Activated T-helper 2 cell treated with anti-CD3 and anti-CD28 coated beads, Interferon-gamma antibody, Interleukin-2, Interleukin-4, amounts not matched to agents 10 μg/mL and 5 μg/mL and 100 μg/mL, durations not matched to agents 14 hours and 24 hours and 36 hours (primary cell): ENCODE measurements around the gene FBLN1. TPM values are rescaled to one million over a fixed set of nuclear protein-coding genes. Genes with fewer than 3 reads are reported as not detected.
"Not testable (repeated sequence)": the region's sequence is repeated elsewhere in the genome, so short reads cannot be mapped to it uniquely, and the experiment has no call there.

Source experiments
- DNase-seq: peaks from one replicate; pipeline ENCODE4 v3.0.0; 2021; ENCODE audit warnings: low spot score
- H3K27ac Mint-ChIP-seq: one replicate; pipeline ENCODE4 v1.8.0; 2021; ENCODE audit warnings: mixed read lengths
- H3K27me3 Mint-ChIP-seq: one replicate; pipeline ENCODE4 v1.8.0; 2021; ENCODE audit warnings: low read depth, mixed read lengths
- H3K36me3 Mint-ChIP-seq: one replicate; pipeline ENCODE4 v1.8.0; 2021; ENCODE audit warnings: low read depth, mixed read lengths
- H3K4me1 Mint-ChIP-seq: one replicate; pipeline ENCODE4 v1.8.0; 2021; ENCODE audit warnings: low read depth, mixed read lengths
- H3K4me3 Mint-ChIP-seq: one replicate; pipeline ENCODE4 v1.8.0; 2021; ENCODE audit warnings: low read depth, mild to moderate bottlenecking, moderate library complexity, mixed read lengths
- H3K9me3 Mint-ChIP-seq: one replicate; pipeline ENCODE4 v1.8.0; 2021; ENCODE audit warnings: mixed read lengths
- intact Hi-C: fragments of 100-400 bp; cut with micrococcal nuclease; formaldehyde crosslinking; loops from one replicate; pipeline ENCODE4 v1.15.1; 2023
- total RNA-seq: library from RNA; stranded (reverse); gene quantifications from 2 replicates; pipeline ENCODE4 v1.2.3, GENCODE V29; 2022

Gene FBLN1
- total RNA-seq, 1 donor from 2014 or later = not detected

- H3K4me1 Mint-ChIP-seq = no peaks in the 10 kb centered on the region
- H3K27ac Mint-ChIP-seq = no peak overlapping the region
- intact Hi-C loops = no loop called here
- no peak overlapping the region for H3K4me3 Mint-ChIP-seq
- H3K27me3 Mint-ChIP-seq = no peaks in the 10 kb centered on the region
- no peaks in the 10 kb centered on the region for H3K9me3 Mint-ChIP-seq
- H3K36me3 Mint-ChIP-seq = no peaks in the 10 kb centered on the region
- no peak for DNase-seq
Observed at GRCh38 chr22:45542001-45542520, 39.4 kb downstream of the FBLN1 start.

- intact Hi-C loops, H3K9me3 Mint-ChIP-seq, DNase-seq, H3K27ac Mint-ChIP-seq, H3K4me1 Mint-ChIP-seq, H3K4me3 Mint-ChIP-seq, H3K36me3 Mint-ChIP-seq, H3K27me3 Mint-ChIP-seq: not testable (repeated sequence)
Observed at GRCh38 chr22:45542736-45543135, 40.1 kb downstream of the FBLN1 start.

- Mint-ChIP-seq H3K27me3 (no peaks in the 10 kb centered on the region), H3K36me3 (no peaks in the 10 kb centered on the region), H3K4me3 (no peak overlapping the region), H3K4me1 (no peaks in the 10 kb centered on the region), H3K27ac (no peak overlapping the region), H3K9me3 (no peaks in the 10 kb centered on the region)
- DNase-seq = no peak
- intact Hi-C loops = no loop called here
Observed at GRCh38 chr22:45543243-45543642, 40.6 kb downstream of the FBLN1 start.

GRCh38 chr22:45544588-45545170, 42.0 kb downstream of the FBLN1 start:
- no peak for DNase-seq
- intact Hi-C loops = no loop called here
- Mint-ChIP-seq H3K9me3 (no peaks in the 10 kb centered on the region), H3K27me3 (no peaks in the 10 kb centered on the region), H3K36me3 (no peaks in the 10 kb centered on the region), H3K4me3 (no peak overlapping the region), H3K4me1 (no peaks in the 10 kb centered on the region), H3K27ac (no peak overlapping the region)

GRCh38 chr22:45546333-45547015, 43.8 kb downstream of the FBLN1 start:
- no peaks in the 10 kb centered on the region for H3K27me3 Mint-ChIP-seq
- intact Hi-C loops = no loop called here
- no peaks in the 10 kb centered on the region for H3K9me3 Mint-ChIP-seq
- H3K27ac Mint-ChIP-seq = no peak overlapping the region
- no peaks in the 10 kb centered on the region for H3K36me3 Mint-ChIP-seq
- no peak overlapping the region for H3K4me3 Mint-ChIP-seq
- no peak for DNase-seq
- H3K4me1 Mint-ChIP-seq = no peaks in the 10 kb centered on the region

- intact Hi-C loops = no loop called here
- Mint-ChIP-seq H3K4me1 (no peaks in the 10 kb centered on the region), H3K9me3 (no peaks in the 10 kb centered on the region), H3K4me3 (no peak overlapping the region), H3K27ac (no peak overlapping the region), H3K27me3 (no peaks in the 10 kb centered on the region), H3K36me3 (no peaks in the 10 kb centered on the region)
- no peak for DNase-seq
Observed at GRCh38 chr22:45547016-45547345, 44.3 kb downstream of the FBLN1 start.

- DNase-seq = no peak
- H3K36me3 Mint-ChIP-seq = no peaks in the 10 kb centered on the region
- H3K27me3 Mint-ChIP-seq = no peaks in the 10 kb centered on the region
- H3K9me3 Mint-ChIP-seq = no peaks in the 10 kb centered on the region
- no peaks in the 10 kb centered on the region for H3K4me1 Mint-ChIP-seq
- intact Hi-C loops = no loop called here
- no peak overlapping the region for H3K27ac Mint-ChIP-seq
- H3K4me3 Mint-ChIP-seq = no peak overlapping the region
Observed at GRCh38 chr22:45547731-45548130, 45.0 kb downstream of the FBLN1 start.

GRCh38 chr22:45548247-45548840, 45.7 kb downstream of the FBLN1 start:
- intact Hi-C loops = no loop called here

GRCh38 chr22:45548991-45549761, 46.5 kb downstream of the FBLN1 start:
- intact Hi-C loops = no loop called here
- H3K9me3 Mint-ChIP-seq = no peaks in the 10 kb centered on the region

More at GRCh38 chr22:45548247-45548840, 45.7 kb downstream of the FBLN1 start:
- H3K9me3 Mint-ChIP-seq = no peaks in the 10 kb centered on the region
- H3K4me3 Mint-ChIP-seq = no peak overlapping the region
- no peaks in the 10 kb centered on the region for H3K27me3 Mint-ChIP-seq
- H3K4me1 Mint-ChIP-seq = no peaks in the 10 kb centered on the region
- no peaks in the 10 kb centered on the region for H3K36me3 Mint-ChIP-seq
- DNase-seq = no peak
- H3K27ac Mint-ChIP-seq = no peak overlapping the region

GRCh38 chr22:45549762-45550378, 47.2 kb downstream of the FBLN1 start:
- intact Hi-C loops = loop anchor here (10.0 kb wide), 2 partner anchors 105 to 285 kb away; no protein-coding TSS in a partner anchor
- H3K4me3 Mint-ChIP-seq = no peak overlapping the region
- H3K4me1 Mint-ChIP-seq = peaks cover 2% of the 10 kb centered on the region
- H3K9me3 Mint-ChIP-seq = no peaks in the 10 kb centered on the region
- H3K36me3 Mint-ChIP-seq = no peaks in the 10 kb centered on the region
- no peak overlapping the region for H3K27ac Mint-ChIP-seq
- no peak for DNase-seq
- H3K27me3 Mint-ChIP-seq = no peaks in the 10 kb centered on the region

More at GRCh38 chr22:45548991-45549761, 46.5 kb downstream of the FBLN1 start:
- no peak for DNase-seq
- no peak overlapping the region for H3K27ac Mint-ChIP-seq
- no peaks in the 10 kb centered on the region for H3K36me3 Mint-ChIP-seq
- H3K4me1 Mint-ChIP-seq = peaks cover 2% of the 10 kb centered on the region
- no peaks in the 10 kb centered on the region for H3K27me3 Mint-ChIP-seq
- no peak overlapping the region for H3K4me3 Mint-ChIP-seq

GRCh38 chr22:45550416-45550815, 47.7 kb downstream of the FBLN1 start:
- Mint-ChIP-seq H3K4me3 (no peak overlapping the region), H3K4me1 (peaks cover 2% of the 10 kb centered on the region), H3K36me3 (no peaks in the 10 kb centered on the region), H3K27me3 (no peaks in the 10 kb centered on the region), H3K9me3 (no peaks in the 10 kb centered on the region), H3K27ac (no peak overlapping the region)
- intact Hi-C loops = loop anchor here (10.0 kb wide), 2 partner anchors 106 to 286 kb away; no protein-coding TSS in a partner anchor
- DNase-seq = no peak

- H3K9me3 Mint-ChIP-seq = no peaks in the 10 kb centered on the region
- H3K27me3 Mint-ChIP-seq = no peaks in the 10 kb centered on the region
- H3K36me3 Mint-ChIP-seq = no peaks in the 10 kb centered on the region
- peaks cover 2% of the 10 kb centered on the region for H3K4me1 Mint-ChIP-seq
- H3K27ac Mint-ChIP-seq = no peak overlapping the region
- H3K4me3 Mint-ChIP-seq = no peak overlapping the region
- intact Hi-C loops = loop anchor here (10.0 kb wide), 2 partner anchors 106 to 286 kb away; no protein-coding TSS in a partner anchor
- DNase-seq = no peak
Observed at GRCh38 chr22:45550891-45551290, 48.2 kb downstream of the FBLN1 start.
